Testis (tissue), 3 donors: Measurements from ENCODE around the gene ZNF860. TPM values are rescaled to one million over a fixed set of nuclear protein-coding genes. Genes with fewer than 3 reads are reported as not detected.
"Not testable (repeated sequence)": the region's sequence is repeated elsewhere in the genome, so short reads cannot be mapped to it uniquely, and the experiment has no call there.

Experiments
- DNase-seq: peaks from one replicate; pipeline ENCODE4 v3.0.0-alpha.2; 2019
- H3K27ac ChIP-seq, 2 donors: fragments of 200-600 bp; sonication (generic); one replicate each; pipeline ENCODE4 v1.5.1; 2019
- H3K27me3 ChIP-seq: fragments of 200-600 bp; sonication (generic); one replicate; pipeline ENCODE4 v1.5.1; 2019
- H3K36me3 ChIP-seq: fragments of 200-600 bp; sonication (generic); one replicate; pipeline ENCODE4 v1.5.1; 2017; ENCODE audit warnings: low read depth; ENCODE audit errors: missing control alignments
- H3K4me1 ChIP-seq: fragments of 200-600 bp; sonication (generic); one replicate; pipeline ENCODE4 v1.5.1; 2019
- H3K4me3 ChIP-seq, 2 donors: fragments of 200-600 bp; sonication (generic); one replicate each; pipeline ENCODE4 v1.5.1; 2017 to 2019
- H3K9me3 ChIP-seq: fragments of 200-600 bp; sonication (generic); one replicate; pipeline ENCODE4 v1.5.1; 2017
- POLR2A ChIP-seq: fragments of 450-650 bp; IDR thresholded peaks from one replicate; pipeline ENCODE4 v1.6.1; 2017; ENCODE audit warnings: antibody characterized with exemption, mild to moderate bottlenecking, moderate library complexity
- WGBS, 2 donors: methylation state at CpG; one replicate each; pipeline ENCODE4 v1.1.5; 2018; 5-methylcytosine and 5-hydroxymethylcytosine counted together
- intact Hi-C: fragments of 100-400 bp; cut with DNase I; formaldehyde crosslinking; loops from one replicate; pipeline ENCODE4 v1.15.1; 2023; ENCODE audit warnings: low total_unique reads
- polyA plus RNA-seq: library from polyadenylated mRNA; stranded (reverse); fragments of 350-450 nt; fragmentation: Illumina TruSeq; extraction: RNeasy Lipid Tissue Mini Kit (QIAGEN cat#74804); gene quantifications from one replicate; pipeline ENCODE4 v1.2.3, GENCODE V29; 2014; ENCODE audit warnings: low read depth, low replicate concordance; ENCODE audit not compliant: insufficient read depth
- total RNA-seq, 2 donors: library from RNA; depleted of rRNA; stranded (reverse); fragments of >200 nt; gene quantifications; one replicate each; pipeline ENCODE4 v1.2.3, GENCODE V29; 2016
- TF ChIP-seq, protein P1 (sequence below), 3 experiments: fragments of 450-650 bp in 2 of 3; fragments of 200-600 bp in 1 of 3; sonication (generic) in 1 of 3; IDR thresholded peaks; one replicate each; pipeline ENCODE4 v1.5.1; 2016 to 2019; ENCODE audit warnings: antibody characterized with exemption in 3 of 3, mild to moderate bottlenecking in 2 of 3, moderate library complexity in 1 of 3

The ZNF860 gene
- total and polyA plus RNA-seq, 3 donors from 2014 or later: 1.5 to 6.2 (median 4.0) TPM

DNA sequence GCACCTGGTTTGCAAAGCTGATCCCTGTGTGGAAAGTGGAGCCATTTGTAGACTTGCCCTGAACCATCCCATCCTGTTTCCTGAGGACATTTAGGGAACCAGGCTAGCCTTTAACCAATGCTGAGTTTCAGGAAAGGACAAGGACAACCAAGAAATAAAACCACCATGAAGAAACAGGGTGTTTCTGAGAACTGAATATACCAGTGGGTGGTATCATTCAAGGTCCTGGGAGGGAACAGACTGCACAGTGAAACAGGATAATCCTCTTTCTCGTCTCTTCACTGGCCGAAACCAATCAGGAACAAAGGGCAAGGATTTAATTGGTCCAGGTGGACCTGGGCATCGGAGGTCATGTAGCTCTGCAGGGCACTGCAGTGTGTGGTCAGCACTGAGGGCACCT, 21.8 kb downstream of the ZNF860 start:
- Histone ChIP-seq H3K27me3 (no peaks in the 10 kb centered on the region), H3K27ac (no peak overlapping the region), H3K4me3 (no peak overlapping the region), H3K9me3 (no peaks in the 10 kb centered on the region), H3K4me1 (no peaks in the 10 kb centered on the region), H3K36me3 (no peaks in the 10 kb centered on the region)
- DNase-seq: no peak
- intact Hi-C loops: no loop called here
- 50 to 51% methylated on average over 3 of the region's 3 CpGs for WGBS, 2 donors
- TF ChIP-seq, protein P1, sequence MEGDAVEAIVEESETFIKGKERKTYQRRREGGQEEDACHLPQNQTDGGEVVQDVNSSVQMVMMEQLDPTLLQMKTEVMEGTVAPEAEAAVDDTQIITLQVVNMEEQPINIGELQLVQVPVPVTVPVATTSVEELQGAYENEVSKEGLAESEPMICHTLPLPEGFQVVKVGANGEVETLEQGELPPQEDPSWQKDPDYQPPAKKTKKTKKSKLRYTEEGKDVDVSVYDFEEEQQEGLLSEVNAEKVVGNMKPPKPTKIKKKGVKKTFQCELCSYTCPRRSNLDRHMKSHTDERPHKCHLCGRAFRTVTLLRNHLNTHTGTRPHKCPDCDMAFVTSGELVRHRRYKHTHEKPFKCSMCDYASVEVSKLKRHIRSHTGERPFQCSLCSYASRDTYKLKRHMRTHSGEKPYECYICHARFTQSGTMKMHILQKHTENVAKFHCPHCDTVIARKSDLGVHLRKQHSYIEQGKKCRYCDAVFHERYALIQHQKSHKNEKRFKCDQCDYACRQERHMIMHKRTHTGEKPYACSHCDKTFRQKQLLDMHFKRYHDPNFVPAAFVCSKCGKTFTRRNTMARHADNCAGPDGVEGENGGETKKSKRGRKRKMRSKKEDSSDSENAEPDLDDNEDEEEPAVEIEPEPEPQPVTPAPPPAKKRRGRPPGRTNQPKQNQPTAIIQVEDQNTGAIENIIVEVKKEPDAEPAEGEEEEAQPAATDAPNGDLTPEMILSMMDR (IDR thresholded peaks at IDR 0.05): no peak
- TF ChIP-seq POLR2A: no peak

DNA sequence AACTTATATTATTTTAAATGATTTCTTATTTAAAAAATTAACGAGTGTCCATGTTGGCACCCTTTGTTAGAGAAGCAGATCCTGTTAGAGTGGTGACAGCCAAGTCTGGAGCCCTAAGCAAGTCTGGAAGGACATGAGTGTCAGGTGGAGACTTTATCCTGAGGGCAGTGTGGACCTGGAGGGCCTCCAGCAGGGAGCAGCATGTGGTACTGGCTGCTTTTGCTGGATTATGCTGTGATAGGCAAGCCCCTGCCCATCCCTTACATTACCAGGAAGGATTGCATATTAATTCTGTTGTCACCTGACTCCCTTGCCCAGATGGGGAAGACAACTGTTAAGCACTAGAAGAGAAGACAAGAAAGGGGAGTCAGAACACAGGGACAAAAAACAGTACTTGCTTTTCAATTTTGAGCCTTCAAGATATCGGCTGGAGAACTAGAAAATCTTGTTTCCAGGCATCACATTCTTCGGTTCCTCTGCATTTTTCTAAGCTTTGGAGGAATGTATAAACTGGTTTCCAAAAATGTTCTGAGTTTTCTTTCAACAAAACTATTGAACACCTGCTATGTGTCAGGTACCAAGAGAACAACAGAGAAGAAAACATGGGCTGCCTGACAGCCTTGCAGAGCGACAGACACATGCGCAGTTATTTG, 22.7 kb downstream of the ZNF860 start:
- Histone ChIP-seq H3K4me1 (no peaks in the 10 kb centered on the region), H3K4me3 (no peak overlapping the region), H3K36me3 (no peaks in the 10 kb centered on the region), H3K9me3 (no peaks in the 10 kb centered on the region), H3K27ac (no peak overlapping the region), H3K27me3 (no peaks in the 10 kb centered on the region)
- intact Hi-C loops: no loop called here
- DNase-seq: no peak
- 87 to 90% methylated on average over 5 of the region's 5 CpGs for WGBS, 2 donors
- TF ChIP-seq, protein P1 (IDR thresholded peaks at IDR 0.05): no peak
- TF ChIP-seq POLR2A: no peak

DNA sequence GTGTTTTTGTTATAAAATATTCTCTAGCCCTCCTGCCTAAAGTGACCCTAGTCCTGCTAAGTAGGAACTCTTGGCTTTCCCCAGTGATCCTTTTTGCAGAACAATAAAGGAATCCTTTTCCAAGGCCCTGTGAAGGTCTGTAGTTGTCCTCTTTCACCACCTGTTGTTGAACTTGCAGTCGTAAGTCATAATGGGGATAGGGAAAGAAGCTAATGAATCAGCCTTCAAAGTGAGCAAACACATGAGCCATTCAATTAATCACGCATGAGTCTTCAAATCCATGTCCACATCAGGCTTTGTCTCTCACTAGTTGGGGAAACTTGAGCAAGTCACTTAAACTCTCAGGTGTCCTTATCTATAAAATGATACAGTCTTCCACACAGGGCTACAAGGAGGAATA, 27.6 kb downstream of the ZNF860 start:
- Histone ChIP-seq H3K27me3 (no peaks in the 10 kb centered on the region), H3K9me3 (no peaks in the 10 kb centered on the region), H3K4me1 (no peaks in the 10 kb centered on the region), H3K27ac (no peak overlapping the region), H3K4me3 (no peak overlapping the region), H3K36me3 (no peaks in the 10 kb centered on the region)
- 91% methylated on average over 2 of the region's 2 CpGs for WGBS, 2 donors
- TF ChIP-seq POLR2A: no peak
- TF ChIP-seq, protein P1 (IDR thresholded peaks at IDR 0.05): no peak
- intact Hi-C loops: no loop called here
- DNase-seq: no peak

DNA sequence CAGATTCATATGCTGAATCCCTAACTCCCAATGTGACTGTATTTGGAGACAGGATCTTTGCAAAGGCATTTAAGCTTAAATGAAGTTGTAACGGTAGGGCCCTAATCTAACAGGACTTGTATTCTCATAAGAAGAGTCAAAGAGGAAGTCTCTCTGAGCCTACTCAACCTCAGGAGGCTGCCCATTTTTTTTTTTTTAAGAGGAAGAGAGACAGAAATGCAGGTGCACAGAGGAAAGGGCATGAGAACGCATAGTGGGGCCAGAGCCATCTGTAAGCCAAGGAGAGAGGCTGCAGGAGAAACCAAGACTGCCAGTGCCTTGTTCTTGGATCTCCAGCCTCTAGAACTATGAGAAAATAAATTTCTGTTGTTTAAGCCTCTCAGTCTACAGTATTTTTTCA, 28.4 kb downstream of the ZNF860 start:
- 84 to 88% methylated on average over 2 of the region's 2 CpGs for WGBS, 2 donors
- TF ChIP-seq, protein P1 (IDR thresholded peaks at IDR 0.05): no peak
- no peak for TF ChIP-seq POLR2A

DNA sequence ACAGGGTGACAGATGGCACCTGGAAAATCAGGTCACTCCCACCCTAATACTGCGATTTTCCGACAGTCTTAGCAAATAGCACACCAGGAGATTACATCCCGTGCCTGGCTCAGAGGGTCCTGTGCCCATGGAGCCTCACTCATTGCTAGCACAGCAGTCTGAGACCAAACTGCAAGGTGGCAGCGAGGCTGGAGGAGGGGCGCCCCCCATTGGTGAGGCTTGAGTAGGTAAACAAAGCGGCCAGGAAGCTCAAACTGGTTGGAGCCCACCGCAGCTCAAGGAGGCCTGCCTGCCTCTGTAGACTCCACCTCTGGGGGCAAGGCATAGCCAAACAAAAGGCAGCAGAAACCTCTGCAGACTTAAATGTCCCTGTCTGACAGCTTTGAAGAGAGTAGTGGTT, 29.1 kb downstream of the ZNF860 start:
- H3K27ac ChIP-seq, H3K9me3 ChIP-seq, H3K4me3 ChIP-seq, DNase-seq, H3K4me1 ChIP-seq, H3K36me3 ChIP-seq, H3K27me3 ChIP-seq, intact Hi-C loops: not testable (repeated sequence)
- 97% methylated on average over 5 to 7 of the region's 7 CpGs for WGBS, 2 donors

More for the DNA sequence above, 28.4 kb downstream of the ZNF860 start:
- Histone ChIP-seq H3K9me3 (no peaks in the 10 kb centered on the region), H3K27me3 (no peaks in the 10 kb centered on the region), H3K36me3 (no peaks in the 10 kb centered on the region), H3K4me1 (no peaks in the 10 kb centered on the region), H3K27ac (no peak overlapping the region), H3K4me3 (no peak overlapping the region)
- intact Hi-C loops: no loop called here
- DNase-seq: no peak

DNA sequence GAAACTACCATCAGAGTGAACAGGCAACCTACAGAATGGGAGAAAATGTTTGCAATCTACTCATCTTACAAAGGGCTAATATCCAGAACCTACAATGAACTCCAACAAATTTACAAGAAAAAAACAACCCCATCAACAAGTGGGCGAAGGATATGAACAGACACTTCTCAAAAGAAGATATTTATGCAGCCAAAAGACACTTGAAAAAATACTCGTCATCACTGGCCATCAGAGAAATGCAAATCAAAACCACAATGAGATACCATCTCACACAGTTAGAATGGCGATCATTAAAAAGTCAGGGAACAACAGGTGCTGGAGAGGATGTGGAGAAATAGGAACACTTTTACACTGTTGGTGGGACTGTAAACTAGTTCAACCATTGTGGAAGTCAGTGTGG, 34.1 kb downstream of the ZNF860 start:
- 90 to 98% methylated on average over 3 of the region's 3 CpGs for WGBS, 2 donors
- DNase-seq, H3K4me3 ChIP-seq, intact Hi-C loops, H3K36me3 ChIP-seq, H3K27ac ChIP-seq, H3K4me1 ChIP-seq, H3K27me3 ChIP-seq, H3K9me3 ChIP-seq: not testable (repeated sequence)
